NOMO-1 treated with dmso at 0.1 percent for 144 hours (cell line): Measurements from ENCODE around the gene PDK4.
"Not testable (repeated sequence)": the region's sequence is repeated elsewhere in the genome, so short reads cannot be mapped to it uniquely, and the experiment has no call there.

Experiments
- DNase-seq: peaks from one replicate; lab custom pipeline; 2025; ENCODE audit not compliant: unreplicated experiment; lab: John Stamatoyannopoulos, UW

PDK4 gene

DNA sequence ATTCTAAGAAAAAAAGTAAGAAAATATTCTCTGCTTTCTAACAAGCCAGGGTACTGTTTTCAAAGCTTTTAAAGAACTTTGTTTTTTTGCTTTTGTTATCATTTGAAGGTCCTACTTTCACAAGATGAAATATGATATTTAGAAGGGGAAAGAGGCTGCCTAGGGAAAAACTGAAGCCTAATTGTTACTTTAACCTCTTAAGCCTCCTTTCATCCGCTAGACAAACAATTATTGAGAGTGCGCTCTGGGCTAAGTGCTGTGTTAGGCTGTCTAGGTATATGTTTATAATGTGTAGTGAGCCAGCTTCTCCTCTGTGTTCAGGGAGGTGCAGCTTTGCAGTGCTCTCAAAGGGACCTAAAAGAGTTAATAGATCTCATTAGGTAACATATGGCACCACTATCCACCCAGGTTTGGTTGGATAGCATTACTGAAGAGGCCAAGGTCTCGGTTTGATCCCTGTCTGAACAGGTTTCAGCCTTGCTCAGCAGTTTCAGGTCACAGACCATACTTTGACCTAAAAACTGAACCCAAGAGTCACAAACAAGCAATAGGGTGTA is 17.9 kb downstream of the PDK4 start:
- no peak for DNase-seq

DNA sequence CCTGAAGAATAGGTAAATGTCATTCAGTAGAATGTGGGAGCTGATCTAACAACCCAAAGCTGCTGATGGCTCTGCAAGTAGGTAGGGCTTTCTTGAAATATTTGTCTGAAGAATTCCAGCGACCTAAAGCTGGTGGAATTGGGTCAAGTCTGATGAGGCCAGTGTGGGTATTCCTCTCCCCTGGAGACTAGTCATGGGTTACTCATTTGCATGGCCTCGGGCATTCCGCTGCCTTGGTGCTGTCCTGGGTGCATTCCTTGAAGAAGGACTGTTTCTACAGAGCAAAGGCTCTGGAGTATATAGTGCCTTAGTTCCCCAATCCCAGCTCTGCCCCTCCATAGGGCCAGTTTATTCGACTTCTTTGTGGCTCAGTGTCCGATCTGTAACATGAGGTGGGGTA is 19.2 kb downstream of the PDK4 start:
- DNase-seq = no peak

DNA sequence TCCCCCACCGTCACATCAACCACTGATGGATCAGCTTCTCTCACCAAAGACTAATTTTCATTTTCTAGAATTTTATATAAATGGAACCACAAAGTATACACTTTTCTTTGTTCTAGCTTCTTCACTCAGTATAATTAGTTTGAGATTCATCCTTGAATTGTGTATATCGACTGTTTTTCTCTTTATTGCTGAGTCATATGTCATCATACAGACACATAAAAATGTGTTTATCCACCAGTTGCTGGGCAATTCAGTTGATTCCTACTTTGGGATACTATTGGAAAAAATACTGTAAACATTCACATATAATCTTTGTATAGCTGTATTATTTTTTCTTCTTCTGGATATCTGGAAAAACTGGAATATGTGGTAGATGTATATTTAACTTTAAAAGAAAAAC is 26.6 kb downstream of the PDK4 start:
- DNase-seq = no peak

DNA sequence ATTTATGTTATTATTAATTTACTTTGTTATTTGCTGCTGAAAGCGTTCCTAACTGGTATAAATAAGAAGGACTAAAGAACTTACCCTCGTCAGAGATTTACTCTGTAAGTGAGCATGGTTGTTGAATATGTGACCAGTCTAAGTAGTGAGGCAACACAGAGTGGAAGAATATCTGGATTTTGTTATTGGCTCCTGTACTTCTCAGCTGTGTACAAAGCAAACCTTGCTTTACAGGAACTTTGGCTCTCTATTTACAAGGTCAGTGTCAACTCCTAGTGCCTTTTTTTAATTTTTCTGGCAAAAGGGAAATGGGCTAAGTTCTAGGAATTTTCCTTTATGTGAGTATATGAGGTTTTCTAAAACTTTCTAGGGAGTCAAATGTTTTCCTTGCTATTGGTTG is 35.6 kb downstream of the PDK4 start:
- DNase-seq = no peak

DNA sequence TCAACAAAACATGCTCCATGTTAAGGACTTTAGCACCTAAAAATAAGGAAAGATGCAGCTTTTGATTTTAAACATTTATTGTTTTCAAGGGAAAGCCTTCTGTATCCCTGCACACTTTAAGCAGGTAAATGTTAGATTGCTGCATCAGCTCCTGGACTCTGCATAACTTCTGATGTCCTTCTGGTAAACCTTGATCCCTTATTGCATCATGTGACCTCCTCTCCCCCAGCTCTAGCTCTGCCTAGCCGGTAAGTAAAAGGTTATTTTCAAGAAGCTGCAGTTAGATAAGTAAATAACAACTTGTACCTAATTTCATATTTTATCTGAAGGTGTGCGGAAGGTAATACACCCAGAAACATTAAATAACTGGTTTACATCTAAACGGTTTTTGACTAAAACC is 37.5 kb downstream of the PDK4 start:
- no peak for DNase-seq

DNA sequence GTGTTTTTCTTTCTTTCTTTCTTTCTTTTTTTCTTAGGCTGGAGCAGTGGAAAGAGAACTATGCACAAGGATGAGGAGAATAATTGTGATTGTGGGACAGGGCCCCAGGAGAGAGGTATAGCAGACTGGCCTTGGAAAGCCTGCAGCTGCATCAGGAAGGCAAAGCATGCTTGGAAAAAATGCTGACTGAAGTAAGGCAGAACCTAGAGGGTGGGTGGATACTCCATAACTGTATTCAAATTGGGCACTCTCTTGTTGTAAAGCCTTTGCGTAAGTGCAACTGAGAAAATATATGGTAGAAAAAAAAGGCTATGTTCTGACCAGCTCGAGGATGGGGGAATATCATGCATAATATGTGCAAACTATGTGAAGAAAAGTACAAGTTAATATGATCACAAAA is 39.5 kb downstream of the PDK4 start:
- DNase-seq = no peak

DNA sequence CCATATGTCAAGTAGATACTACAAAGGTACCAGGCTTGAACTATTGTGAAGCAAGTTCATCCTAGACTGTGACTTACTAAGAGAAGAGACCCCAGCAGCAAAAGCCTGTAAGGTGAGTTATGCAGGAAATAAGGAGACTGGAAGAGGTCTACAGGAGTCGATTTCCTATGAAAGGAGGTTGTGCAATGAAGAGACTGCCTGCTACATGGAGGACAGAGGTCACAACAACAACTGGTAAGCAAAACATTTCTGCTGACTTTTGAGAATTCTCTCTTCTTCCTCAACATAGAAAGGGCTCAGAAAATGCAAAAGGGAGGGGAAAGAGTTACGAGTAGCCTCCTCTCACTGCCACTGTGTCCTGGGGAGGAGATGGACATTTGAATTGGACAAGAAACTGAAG is 42.4 kb downstream of the PDK4 start:
- no peak for DNase-seq

DNA sequence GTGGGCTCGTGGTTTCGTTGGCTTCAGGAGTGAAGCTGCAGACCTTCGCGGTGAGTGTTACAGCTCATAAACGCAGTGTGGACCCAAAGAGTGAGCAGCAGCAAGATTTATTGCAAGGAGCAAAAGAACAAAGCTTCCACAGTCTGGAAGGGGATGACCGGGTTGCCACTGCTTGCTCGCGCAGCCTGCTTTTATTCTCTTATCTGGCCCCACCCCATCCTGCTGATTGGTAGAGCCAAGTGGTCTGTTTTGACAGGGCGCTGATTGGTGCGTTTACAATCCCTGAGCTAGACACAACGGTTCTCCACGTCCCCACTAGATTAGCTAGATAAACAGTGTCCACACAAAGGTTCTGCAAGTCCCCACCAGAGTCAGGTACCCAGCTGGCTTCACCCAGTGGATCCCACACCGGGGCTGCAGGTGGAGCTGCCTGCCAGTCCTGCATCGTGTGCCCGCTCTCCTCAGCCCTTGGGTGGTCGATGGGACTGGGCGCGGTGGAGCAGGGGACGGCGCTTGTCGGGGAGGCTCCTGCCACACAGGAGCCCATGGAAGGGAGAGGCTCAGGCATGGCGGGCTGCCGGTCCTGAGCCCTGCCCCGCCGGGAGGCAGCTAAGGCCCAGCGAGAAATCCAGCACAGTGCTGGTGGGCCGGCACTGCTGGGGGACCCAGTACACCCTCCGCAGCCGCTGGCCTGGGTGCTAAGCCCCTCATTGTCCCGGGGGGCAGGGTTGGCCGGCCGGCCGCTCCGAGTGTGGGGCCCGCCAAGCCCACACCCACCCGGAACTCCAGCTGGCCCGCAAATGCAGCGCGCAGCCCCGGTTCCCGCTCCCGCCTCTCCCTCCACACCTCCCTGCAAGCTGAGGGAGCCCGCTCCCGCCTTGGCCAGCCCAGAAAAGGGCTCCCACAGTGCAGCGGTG is 44.0 kb downstream of the PDK4 start:
- not testable (repeated sequence) for DNase-seq

DNA sequence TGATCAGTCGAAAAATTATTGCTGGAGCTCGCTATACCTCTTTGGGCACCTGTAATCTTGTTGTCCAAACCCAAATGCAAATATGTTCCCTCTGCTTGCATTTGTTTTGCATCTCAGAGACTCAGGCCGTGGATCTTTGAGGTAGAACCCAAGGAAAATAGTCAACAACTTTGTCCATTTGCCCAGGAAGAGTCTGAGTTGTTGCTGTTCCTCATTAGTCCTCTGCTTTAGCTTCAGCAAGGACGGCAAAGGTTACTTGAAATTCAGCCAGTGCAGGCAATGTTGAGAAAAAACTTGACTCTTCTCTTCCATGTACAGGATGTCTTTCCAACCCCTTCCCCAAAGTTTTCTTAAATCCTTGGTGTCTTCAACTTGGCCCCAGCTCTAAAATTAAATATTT is 45.8 kb downstream of the PDK4 start:
- no peak for DNase-seq

DNA sequence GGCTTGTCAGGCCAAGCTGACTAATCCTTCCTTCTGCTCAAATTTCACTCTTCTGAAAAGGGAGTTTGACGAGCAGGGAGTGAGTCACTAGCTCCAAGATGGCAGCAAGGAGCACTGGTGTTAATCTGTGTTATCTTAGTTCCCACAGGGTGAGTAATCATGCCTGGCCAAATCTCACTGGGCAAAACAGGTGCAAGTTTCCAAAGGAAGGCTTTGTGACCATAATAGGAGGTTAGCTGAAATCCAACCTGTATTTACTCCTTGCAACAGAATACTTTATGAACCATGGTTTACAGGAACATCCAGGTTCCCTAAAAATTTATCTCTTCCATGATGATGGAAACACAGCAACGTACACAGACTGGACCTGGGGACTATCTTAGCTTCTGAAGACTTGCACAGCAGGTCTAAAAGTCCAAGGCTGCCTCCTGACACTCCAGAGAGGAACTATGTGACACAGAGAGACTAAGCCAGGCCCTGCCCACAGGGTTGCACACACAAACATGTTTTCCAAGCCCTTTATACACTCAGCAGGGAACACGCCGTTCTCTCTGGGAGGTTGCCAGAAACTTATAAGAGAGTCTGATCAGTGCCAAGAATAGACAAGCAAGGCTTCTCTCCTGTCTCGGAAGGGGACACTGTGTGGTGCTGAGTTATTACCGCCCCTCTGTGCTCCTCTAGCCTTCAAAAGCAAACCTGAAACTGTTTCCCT is 46.3 kb downstream of the PDK4 start:
- DNase-seq = no peak

DNA sequence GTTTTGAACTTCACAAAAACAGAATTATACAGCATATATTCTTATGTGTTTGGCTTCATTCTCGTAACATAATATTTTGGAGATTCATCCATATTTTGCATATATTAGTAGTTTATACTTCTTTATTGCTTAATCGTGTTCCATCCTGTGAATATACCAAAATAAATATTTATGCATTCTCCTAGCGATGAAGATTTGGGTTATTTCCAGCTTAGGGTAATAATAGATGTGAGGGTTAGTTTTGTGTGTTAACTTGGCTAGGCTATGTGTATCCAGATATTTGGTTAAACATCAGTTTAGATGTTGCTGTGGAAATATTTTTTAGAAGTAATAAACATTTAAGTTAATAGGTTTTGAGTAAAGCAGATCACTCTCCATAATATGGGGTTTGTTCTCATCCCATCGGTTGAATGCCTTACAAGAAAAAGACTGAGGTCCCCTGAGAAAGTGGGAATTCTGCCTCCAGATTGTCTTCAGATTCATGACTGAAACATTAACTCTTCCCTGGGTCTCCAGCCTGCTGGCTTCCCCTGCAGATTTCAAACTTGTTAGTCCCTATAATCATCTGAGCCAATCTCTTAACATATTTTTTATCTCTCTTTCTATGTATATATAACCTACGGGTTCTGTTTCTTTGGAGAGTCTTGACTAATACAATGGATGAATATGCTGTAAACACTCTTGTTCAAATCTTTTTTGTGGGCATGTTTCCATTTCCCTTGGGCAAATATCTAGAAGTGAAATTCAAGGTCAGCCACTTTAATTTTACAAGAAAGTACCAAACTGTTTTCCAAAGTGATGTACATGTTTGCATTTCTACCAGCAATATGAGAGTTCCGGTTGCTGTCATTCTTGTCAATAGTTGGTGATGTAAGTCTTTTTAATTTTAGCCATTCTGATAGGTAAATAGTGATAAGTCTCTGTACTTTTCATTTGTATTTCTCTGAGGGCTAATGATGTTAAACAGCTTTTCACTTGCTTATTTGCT is 48.7 kb downstream of the PDK4 start:
- DNase-seq = no peak

DNA sequence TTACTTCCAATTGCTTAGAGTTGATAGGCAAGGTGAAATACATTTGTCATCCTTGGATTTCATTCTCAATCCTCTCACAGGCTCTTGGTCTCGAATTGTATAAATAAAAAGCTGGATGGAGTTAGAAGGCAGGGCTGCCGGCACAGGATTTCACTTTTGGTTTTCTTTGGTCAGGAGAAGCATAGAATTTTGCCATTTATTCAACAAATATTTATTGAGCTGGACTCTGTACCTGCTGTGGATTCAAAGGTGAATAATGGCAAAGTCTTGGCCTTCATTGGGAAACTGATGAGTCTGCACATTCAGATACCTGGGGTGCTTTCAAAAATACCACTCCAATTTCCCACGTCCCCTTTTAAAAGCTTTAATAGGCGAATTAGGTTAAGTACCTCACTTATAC is 49.7 kb downstream of the PDK4 start:
- no peak for DNase-seq

DNA sequence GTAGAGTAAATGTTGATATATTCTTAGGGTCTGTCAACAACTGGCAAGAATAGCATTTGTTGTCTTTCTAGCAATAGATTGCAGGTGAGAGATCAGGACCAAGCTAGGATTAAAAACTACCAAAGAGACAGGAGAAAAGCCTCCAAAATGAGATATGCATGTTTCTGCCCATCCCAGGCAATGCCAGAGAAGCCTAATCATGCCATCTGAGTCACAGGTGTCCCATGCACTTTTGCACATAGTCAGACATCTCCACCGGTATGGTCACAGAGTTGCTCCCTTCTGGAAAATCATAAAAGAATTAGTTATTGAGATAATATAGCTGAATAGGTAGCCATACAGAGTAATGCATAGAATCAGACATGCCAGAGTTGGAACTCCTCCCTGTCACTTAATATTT is 50.6 kb downstream of the PDK4 start:
- DNase-seq = no peak

DNA sequence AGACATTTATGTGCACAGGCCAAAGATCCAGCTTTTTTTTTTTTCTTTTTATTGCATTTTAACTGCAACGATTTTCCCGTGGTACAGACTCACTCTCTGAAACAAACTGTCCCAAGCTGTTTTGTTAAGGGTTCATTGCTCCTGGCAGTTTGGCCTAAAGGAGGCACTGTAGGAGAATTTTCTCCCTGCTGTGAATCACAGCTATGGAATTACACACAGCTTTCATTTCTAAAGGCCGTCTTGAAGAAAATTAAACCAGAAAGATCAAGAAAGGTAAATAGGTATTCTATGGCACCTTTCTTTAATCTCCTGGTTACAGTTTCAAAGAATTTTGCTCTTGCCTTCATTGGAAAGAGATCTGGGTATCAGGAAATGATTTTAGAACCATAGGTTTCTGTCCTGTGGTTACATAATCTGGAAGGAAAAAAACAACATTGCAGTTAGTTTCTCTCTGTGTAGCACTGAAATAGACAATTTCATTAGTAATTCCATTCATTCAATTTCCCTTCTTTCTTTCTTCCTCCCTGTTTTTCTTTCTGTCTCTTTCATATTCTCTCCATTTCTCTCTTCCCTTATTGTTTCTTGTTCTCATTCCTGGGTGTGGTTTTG is 51.2 kb downstream of the PDK4 start:
- no peak for DNase-seq

DNA sequence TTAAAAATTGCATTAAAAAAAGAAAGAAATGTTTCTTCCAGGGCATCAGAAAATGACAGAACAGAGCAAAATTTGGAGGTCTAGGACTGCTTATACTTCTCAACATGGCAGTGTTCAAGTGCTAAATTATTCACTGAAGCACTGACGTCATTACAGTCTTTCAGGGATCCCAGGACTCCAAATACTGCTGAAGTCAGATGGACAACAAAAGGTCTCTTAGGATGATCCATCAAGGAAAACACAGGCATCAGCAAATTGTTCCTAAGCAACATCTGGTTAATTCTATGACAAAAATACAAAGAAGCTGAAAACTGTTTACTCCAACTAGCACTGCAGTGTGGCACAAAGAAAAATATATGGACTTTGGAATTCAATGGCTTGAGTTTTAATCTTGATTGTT is 52.1 kb downstream of the PDK4 start:
- DNase-seq = no peak

DNA sequence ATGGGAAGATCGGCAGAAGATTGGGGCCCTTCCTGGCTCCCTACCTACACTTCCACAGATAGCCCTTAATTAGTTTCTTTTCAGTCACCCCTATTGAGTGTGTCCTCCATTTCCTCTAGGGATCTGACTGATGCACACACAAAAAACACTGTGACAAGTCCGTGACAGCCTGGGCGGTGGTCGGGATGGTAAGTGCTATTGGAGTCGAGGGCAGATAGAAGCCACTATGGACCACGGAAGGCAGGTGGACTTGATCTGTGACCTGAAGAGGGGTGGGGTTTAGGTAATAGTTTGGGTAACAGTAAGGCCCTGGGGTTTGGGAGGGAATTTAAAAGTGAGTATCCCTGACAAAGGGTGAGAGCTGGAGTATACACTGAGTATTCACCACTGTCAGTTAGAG is 53.0 kb downstream of the PDK4 start:
- DNase-seq = no peak

DNA sequence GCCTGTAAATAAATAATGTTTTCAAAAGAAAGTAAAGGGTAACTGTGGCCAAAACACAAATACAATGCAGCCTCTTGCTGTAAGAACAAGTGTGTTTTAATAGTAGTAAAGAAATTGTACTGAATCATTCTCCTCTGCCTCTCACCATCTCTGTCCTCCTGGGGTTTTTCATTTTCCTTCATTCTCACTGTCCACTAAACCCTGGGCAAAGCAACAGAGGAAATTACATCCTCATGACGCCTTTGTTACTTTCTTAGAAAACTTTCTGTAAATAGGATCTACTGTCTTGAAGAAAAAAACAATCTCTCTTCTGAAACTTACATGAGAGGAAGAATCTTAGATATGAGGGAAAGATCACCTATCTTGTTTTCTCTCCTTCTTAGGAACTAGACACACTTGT is 56.0 kb downstream of the PDK4 start:
- no peak for DNase-seq

DNA sequence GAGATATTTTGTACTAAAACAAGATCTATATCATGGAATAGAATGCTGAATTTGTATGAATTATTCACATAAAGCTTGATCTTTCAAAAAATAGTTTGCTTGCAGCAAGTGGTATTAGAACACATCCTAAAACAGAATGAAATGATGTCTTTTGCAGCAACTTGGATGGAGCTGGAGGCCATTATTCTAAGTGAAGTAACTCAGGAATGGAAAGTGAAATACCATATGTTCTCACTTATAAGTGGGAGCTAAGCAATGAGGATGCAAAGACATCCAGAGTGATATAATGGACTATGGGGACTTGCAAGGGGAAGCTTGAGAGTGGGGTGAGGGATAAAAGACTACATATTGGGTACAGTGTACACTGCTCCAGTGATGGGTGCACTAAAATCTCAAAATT is 56.9 kb downstream of the PDK4 start:
- no peak for DNase-seq

DNA sequence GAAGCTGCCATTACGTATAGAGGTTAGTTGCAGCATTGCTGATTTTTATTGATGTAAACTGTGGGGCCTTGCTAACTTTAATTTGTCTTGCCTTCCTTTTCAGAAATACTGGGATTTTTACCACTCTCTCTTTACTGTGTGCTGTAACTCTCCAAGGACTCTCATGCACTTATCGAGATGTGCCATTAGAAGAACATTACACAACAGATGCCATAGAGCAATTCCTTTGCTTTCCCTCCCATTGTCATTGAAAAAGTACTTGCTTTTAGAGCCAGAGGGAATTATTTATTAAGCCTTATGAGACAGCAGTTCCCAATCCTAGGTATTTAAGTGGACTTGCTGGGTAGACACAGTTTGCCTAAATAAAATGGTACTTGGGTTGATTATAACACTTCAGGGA is 58.8 kb downstream of the PDK4 start:
- DNase-seq = no peak

DNA sequence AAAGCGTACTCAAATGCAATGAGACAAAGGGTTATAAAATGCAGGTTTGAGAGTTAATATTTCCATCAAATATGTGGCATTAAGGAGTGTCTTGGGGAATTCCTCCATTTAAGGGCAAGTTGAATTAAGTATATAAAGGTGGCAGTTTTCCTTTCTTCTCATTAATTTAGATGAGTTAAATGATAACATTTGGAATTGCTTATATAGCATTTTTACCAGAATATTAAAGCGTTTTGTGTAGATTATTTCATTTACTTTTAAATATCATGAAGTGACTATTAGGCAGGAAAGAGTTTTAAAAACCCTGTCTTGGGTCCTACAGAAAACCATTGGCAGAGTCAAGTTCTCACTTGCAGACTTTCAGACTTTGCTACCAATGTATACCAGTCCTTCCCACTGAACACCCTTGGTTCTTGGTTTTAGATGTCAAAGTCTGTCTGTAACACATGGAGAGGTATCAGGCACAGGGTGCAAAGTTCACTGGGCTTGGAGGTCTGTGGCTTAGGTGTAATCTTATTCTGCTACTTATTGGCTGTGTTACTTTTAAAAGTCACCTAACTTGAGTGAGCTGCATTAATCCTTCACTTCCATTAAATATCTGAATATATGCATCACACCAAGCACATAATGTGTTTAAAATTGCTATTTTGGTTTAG is 59.5 kb downstream of the PDK4 start:
- no peak for DNase-seq
